K562 (cell line): Measurements from ENCODE around the gene GRPR. TPM values are rescaled to one million over a fixed set of nuclear protein-coding genes. Genes with fewer than 3 reads are reported as not detected.

Experiments used
- ATAC-seq: fragments of 200-7000 bp; cut with Tn5 transposase; 3 replicates; pipeline ENCODE4 v1.9.1; 2020; ENCODE audit warnings: moderate library complexity
- BruUV-seq: library from RNA; stranded (reverse); fragments of 400-500 nt; replicated peaks from 2 replicates; lab custom pipeline; 2021; lab: Mats Ljungman, UMichigan
- CTCF ChIA-PET: fragments of 300-600 bp; formaldehyde crosslinking; extraction: SDS; loops from one replicate; lab custom pipeline; 2021; ENCODE audit warnings: low intra/inter-chr PET ratio; lab: Yijun Ruan, JAX
- POLR2A ChIA-PET: fragments of 300-600, 350-650 bp; sonication (Branson Sonifier 250); formaldehyde crosslinking; extraction: SDS; loops from one replicate; lab custom pipeline; 2021; ENCODE audit warnings: antibody characterized with exemption, inconsistent platforms; lab: Yijun Ruan, JAX
- DNase-seq, 4 experiments: peaks; one replicate each; pipeline versions ENCODE4 v3.0.0 to v3.0.0-alpha.2; 2011 to 2018; ENCODE audit warnings: low spot score in 3 of 4, mixed read lengths in 3 of 4; ENCODE audit errors: extremely low read depth in 1 of 4
- FAIRE-seq: peaks from 2 replicates; lab custom pipeline; 2011; peaks lifted over from hg19 to GRCh38; lab: Jason Lieb, UNC
- H2AFZ ChIP-seq: 2 replicates; pipeline ENCODE4 v1.6.0; 2011; ENCODE audit warnings: low read depth, low read length, control low read depth, inconsistent platforms
- H3K27ac ChIP-seq: fragments of 200-600 bp; 3 replicates; pipeline ENCODE4 v1.8.0; 2011; ENCODE audit warnings: low read depth, mild to moderate bottlenecking, control low read depth, inconsistent platforms, low read length, moderate library complexity, mixed read lengths; ENCODE audit errors: extremely low read depth
- H3K27me3 ChIP-seq, 2 experiments: fragments of 300-600 bp in 1 of 2; 2 replicates in 1 of 2; 3 replicates in 1 of 2; pipeline versions ENCODE4 v1.6.0 to v1.8.0; 2011; ENCODE audit warnings: inconsistent platforms in 2 of 2, low read length in 2 of 2, mild to moderate bottlenecking in 1 of 2, mixed read lengths in 1 of 2, moderate library complexity in 1 of 2; ENCODE audit not compliant: control insufficient read depth in 2 of 2, insufficient read depth in 2 of 2
- H3K36me3 ChIP-seq: fragments of 300-600 bp; 3 replicates; pipeline ENCODE4 v1.8.0; 2011; ENCODE audit warnings: mild to moderate bottlenecking, low read length, inconsistent platforms; ENCODE audit not compliant: control insufficient read depth, insufficient read depth
- H3K4me1 ChIP-seq, 2 experiments: fragments of 200-600 bp in 1 of 2; replicated peaks in 1 of 2; 2 replicates in 1 of 2; 3 replicates in 1 of 2; pipeline versions ENCODE4 v1.5.1 to v1.8.0; 2011; ENCODE audit warnings: inconsistent platforms in 2 of 2, low read length in 2 of 2, mild to moderate bottlenecking in 1 of 2, mixed read lengths in 1 of 2, moderate library complexity in 1 of 2; ENCODE audit not compliant: control insufficient read depth in 2 of 2, insufficient read depth in 2 of 2
- H3K4me2 ChIP-seq: 2 replicates; pipeline ENCODE4 v1.6.1; 2011; ENCODE audit warnings: low read length, control low read depth, inconsistent platforms, mixed read lengths; ENCODE audit not compliant: insufficient read depth
- H3K4me3 ChIP-seq: fragments of 200-600 bp; sonication (generic), shearing (Covaris generic); 2 replicates; pipeline ENCODE4 v1.5.1; 2016; ENCODE audit warnings: control low read depth, inconsistent platforms
- H3K79me2 ChIP-seq: fragments of 200-600 bp; 3 replicates; pipeline ENCODE4 v1.8.0; 2011; ENCODE audit warnings: low read length, inconsistent platforms; ENCODE audit not compliant: control insufficient read depth, insufficient read depth
- H3K9ac ChIP-seq, 2 experiments: 2 replicates each; pipeline versions ENCODE4 v1.6.0 to v1.6.1; 2011; ENCODE audit warnings: low read depth in 2 of 2, low read length in 2 of 2, control low read depth in 1 of 2, inconsistent platforms in 1 of 2, mild to moderate bottlenecking in 1 of 2, mixed read lengths in 1 of 2; ENCODE audit not compliant: insufficient read depth in 1 of 2
- H3K9me1 ChIP-seq: one replicate; pipeline ENCODE4 v1.6.0; 2011; ENCODE audit warnings: inconsistent platforms, mild to moderate bottlenecking, low read length, moderate library complexity; ENCODE audit not compliant: control insufficient read depth, insufficient read depth
- H3K9me3 ChIP-seq: replicated peaks from 2 replicates; pipeline ENCODE4 v1.5.1; 2011; ENCODE audit warnings: low read depth, low read length, inconsistent platforms; ENCODE audit not compliant: control insufficient read depth, insufficient read depth
- H4K20me1 ChIP-seq: replicated peaks from 2 replicates; pipeline ENCODE4 v1.6.1; 2011; ENCODE audit warnings: low read length, inconsistent platforms, mixed read lengths; ENCODE audit not compliant: control insufficient read depth, insufficient read depth
- ARNT ChIP-seq, 2 experiments: fragments of 450-650 bp; IDR thresholded peaks; 2 replicates each; pipeline ENCODE4 v1.6.1; 2016; ENCODE audit warnings: mild to moderate bottlenecking in 1 of 2
- CUX1 ChIP-seq: fragments of 200-800 bp; sonication (Bioruptor generic); IDR thresholded peaks from 2 replicates; pipeline ENCODE4 v1.6.1; 2016; ENCODE audit warnings: missing genetic modification characterization, missing compliant biosample characterization
- GATA2 ChIP-seq: sonication (generic); formaldehyde crosslinking; IDR thresholded peaks from 2 replicates; pipeline ENCODE4 v1.4.0; 2020; ENCODE audit warnings: mild to moderate bottlenecking, missing genetic modification reagents
- MAX ChIP-seq: sonication (generic); formaldehyde crosslinking; IDR thresholded peaks from 2 replicates; pipeline ENCODE4 v1.9.0; 2022; ENCODE audit warnings: mild to moderate bottlenecking, missing genetic modification reagents
- MYNN ChIP-seq, 2 experiments: sonication (generic); formaldehyde crosslinking in 1 of 2; IDR thresholded peaks; 2 replicates each; pipeline versions ENCODE4 v1.5.0 to v1.6.1; 2016 to 2020; ENCODE audit warnings: antibody characterized with exemption in 1 of 2, missing genetic modification reagents in 1 of 2
- PBX2 ChIP-seq, 2 experiments: IDR thresholded peaks in 1 of 2; conservative IDR thresholded peaks in 1 of 2; 2 replicates each; pipeline ENCODE4 v1.6.1; 2016; ENCODE audit warnings: low read depth in 2 of 2, mild to moderate bottlenecking in 1 of 2, missing compliant biosample characterization in 1 of 2, missing genetic modification characterization in 1 of 2, moderate library complexity in 1 of 2
- PHF8 ChIP-seq: fragments of 200-600 bp; sonication (generic); IDR thresholded peaks from 2 replicates; pipeline ENCODE4 v1.6.1; 2012; ENCODE audit warnings: mixed run types, mild to moderate bottlenecking, inconsistent platforms, low read length, moderate library complexity, borderline replicate concordance
- POLR3G ChIP-seq: IDR thresholded peaks from 2 replicates; pipeline ENCODE4 v1.6.1; 2011; ENCODE audit not compliant: insufficient read length, insufficient replicate concordance; ENCODE audit errors: extremely low read depth
- RBBP5 ChIP-seq: fragments of 200-600 bp; sonication (generic); IDR thresholded peaks from 2 replicates; pipeline ENCODE4 v1.6.1; 2012; ENCODE audit warnings: borderline replicate concordance, mild to moderate bottlenecking, low read length, control low read depth, inconsistent platforms; ENCODE audit not compliant: insufficient read depth, poor library complexity, severe bottlenecking
- SETDB1 ChIP-seq: IDR thresholded peaks from one replicate; pipeline ENCODE4 v1.6.1; 2012; ENCODE audit warnings: low read length, control low read depth, inconsistent platforms
- ZNF224 ChIP-seq: sonication (generic); formaldehyde crosslinking; IDR thresholded peaks from 2 replicates; pipeline ENCODE4 v1.8.0; 2022; ENCODE audit warnings: mild to moderate bottlenecking, missing genetic modification reagents
- ZNF324 ChIP-seq: fragments of 250-450 bp; sonication (Bioruptor Pico); IDR thresholded peaks from 2 replicates; pipeline ENCODE4 v1.4.0; 2020; ENCODE audit warnings: mild to moderate bottlenecking
- WGBS: fragments of 100-300 bp; shearing (Covaris generic); methylation state at CpG from one replicate; pipeline ENCODE4 v1.1.6; 2016; ENCODE audit warnings: low coverage, mixed read lengths; ENCODE audit not compliant: insufficient coverage; ENCODE audit errors: missing lambda C conversion rate; 5-methylcytosine and 5-hydroxymethylcytosine counted together
- in situ Hi-C: fragments of 300-500 bp; cut with MboI; formaldehyde crosslinking; loops from 4 replicates; pipeline ENCODE4 v1.15.0; 2018; ENCODE audit warnings: inconsistent platforms, mixed read lengths
- intact Hi-C: fragments of 100-400 bp; cut with micrococcal nuclease; formaldehyde crosslinking; loops from 2 replicates; pipeline ENCODE4 v1.14.2; 2022
- polyA plus RNA-seq, 8 experiments: library from polyadenylated mRNA; depleted of rRNA in 4 of 8; stranded (reverse) in 5 of 8; unstranded in 3 of 8; fragments of >200 nt; fragmentation: Nextera tagmentation in 2 of 8; fragmentation: Illumina TruSeq in 1 of 8; extraction: Ambion mirVana in 2 of 8; extraction: Trizol in 1 of 8; gene quantifications; 2 replicates each; pipeline versions ENCODE4 v1.2.1 to v1.2.3, GENCODE V29; 2011 to 2014; ENCODE audit warnings: inconsistent platforms in 1 of 8, missing spikeins in 1 of 8
- total RNA-seq, 7 experiments: library from RNA; depleted of rRNA in 6 of 7; stranded (reverse); fragments of >200 nt in 6 of 7; fragmentation: Illumina TruSeq in 2 of 7; extraction: Trizol in 2 of 7; gene quantifications; 2 replicates each; pipeline versions ENCODE4 v1.2.1 to v1.2.3, GENCODE V29; 2011 to 2021; ENCODE audit warnings: low replicate concordance in 1 of 7

GRPR gene
- total and polyA plus RNA-seq, 9 of the 15 experiments (the other 6 are each of a cell fraction or from before 2014, with no cell fraction given) = 0.06 to 0.11 TPM; not detected in 7

- DNase-seq (no peak), FAIRE-seq (no peak), ATAC-seq (no peak)
- no peaks in the 10 kb centered on the region for H3K9me1 ChIP-seq
- H3K4me2 ChIP-seq = no peak overlapping the region
- H3K27ac ChIP-seq = no peak overlapping the region
- no peaks in the 10 kb centered on the region for H3K9me3 ChIP-seq
- POLR2A ChIA-PET = no interaction called here
- no peak overlapping the region for H3K4me3 ChIP-seq
- H3K79me2 ChIP-seq = no peaks in the 10 kb centered on the region
- no peak for TF ChIP-seq MYNN (IDR thresholded peaks at IDR 0.05)
- TF ChIP-seq MYNN (CRISPR knock-in tag; IDR thresholded peaks at IDR 0.05) = no peak
- TF ChIP-seq CUX1 (CRISPR knock-in tag) = no peak
- TF ChIP-seq MAX = no peak
- TF ChIP-seq GATA2 = no peak
- no peak for TF ChIP-seq ARNT (IDR thresholded peaks at IDR 0.05)
- no peak for TF ChIP-seq SETDB1
- no peak for TF ChIP-seq RBBP5
- no peak for TF ChIP-seq PBX2 (CRISPR knock-in tag; IDR thresholded peaks at IDR 0.05; ENCODE audit: low read depth)
- no peak for TF ChIP-seq PBX2 (tag; conservative IDR thresholded peaks at IDR 0.05; ENCODE audit: low read depth)
- TF ChIP-seq PHF8 = no peak
- no peak for TF ChIP-seq ZNF224 (CRISPR knock-in tag)
- TF ChIP-seq POLR3G = no peak
- TF ChIP-seq ZNF324 = no peak
- TF ChIP-seq, all 486 proteins: peak for 0
- Histone ChIP-seq H3K4me1 (no peaks in the 10 kb centered on the region), H2AFZ (no peak overlapping the region), H4K20me1 (no peaks in the 10 kb centered on the region), H3K36me3 (no peaks in the 10 kb centered on the region), H3K27me3 (no peaks in the 10 kb centered on the region), H3K9ac (no peak overlapping the region)
- 0% methylated on average over 2 of the region's 2 CpGs for whole genome bisulfite sequencing
- CTCF ChIA-PET = no interaction called here
- intact Hi-C loops = no loop called here
- BruUV-seq = no TSS peak
- in situ Hi-C loops = no loop called here
These were observed 45.6 kb upstream of the GRPR start for GRCh38 chrX:16077811-16078210.
